Mammary epithelial cell (primary cell): ENCODE data around the gene CUX1.

ENCODE experiments used
- CTCF ChIP-seq, 2 donors: IDR thresholded peaks in 1 of 2; conservative IDR thresholded peaks in 1 of 2; 2 replicates each; pipeline ENCODE4 v1.5.1; 2011 to 2012; ENCODE audit warnings: inconsistent platforms in 2 of 2, low read length in 2 of 2, mild to moderate bottlenecking in 2 of 2, control low read depth in 1 of 2, low read depth in 1 of 2; ENCODE audit not compliant: insufficient read depth in 1 of 2; ENCODE audit errors: extremely low read depth in 1 of 2
- EZH2 ChIP-seq: IDR thresholded peaks from 2 replicates; pipeline ENCODE4 v1.6.1; 2012; ENCODE audit warnings: low read length, inconsistent platforms, borderline replicate concordance

- TF ChIP-seq EZH2 (no peak), CTCF (conservative IDR thresholded peaks at IDR 0.05 in 1 of 2, IDR thresholded peaks at IDR 0.05 in 1 of 2; ENCODE audit: extremely low read depth in 1 of 2, insufficient read depth in 1 of 2, low read depth in 1 of 2, low read length in 2 of 2) (no peak)
Observed at GRCh38 chr7:101953248-101953819, 135.9 kb downstream of the CUX1 start.
